HG03565 (cell line): Measurements from ENCODE around the gene CASS4.

ENCODE experiments used
- ATAC-seq: cut with Tn5 transposase; IDR thresholded peaks from one replicate; pipeline ENCODE4 v1.9.1; 2021; ENCODE audit warnings: mild to moderate bottlenecking, moderate library complexity; ENCODE audit not compliant: unreplicated experiment

CASS4 gene

DNA sequence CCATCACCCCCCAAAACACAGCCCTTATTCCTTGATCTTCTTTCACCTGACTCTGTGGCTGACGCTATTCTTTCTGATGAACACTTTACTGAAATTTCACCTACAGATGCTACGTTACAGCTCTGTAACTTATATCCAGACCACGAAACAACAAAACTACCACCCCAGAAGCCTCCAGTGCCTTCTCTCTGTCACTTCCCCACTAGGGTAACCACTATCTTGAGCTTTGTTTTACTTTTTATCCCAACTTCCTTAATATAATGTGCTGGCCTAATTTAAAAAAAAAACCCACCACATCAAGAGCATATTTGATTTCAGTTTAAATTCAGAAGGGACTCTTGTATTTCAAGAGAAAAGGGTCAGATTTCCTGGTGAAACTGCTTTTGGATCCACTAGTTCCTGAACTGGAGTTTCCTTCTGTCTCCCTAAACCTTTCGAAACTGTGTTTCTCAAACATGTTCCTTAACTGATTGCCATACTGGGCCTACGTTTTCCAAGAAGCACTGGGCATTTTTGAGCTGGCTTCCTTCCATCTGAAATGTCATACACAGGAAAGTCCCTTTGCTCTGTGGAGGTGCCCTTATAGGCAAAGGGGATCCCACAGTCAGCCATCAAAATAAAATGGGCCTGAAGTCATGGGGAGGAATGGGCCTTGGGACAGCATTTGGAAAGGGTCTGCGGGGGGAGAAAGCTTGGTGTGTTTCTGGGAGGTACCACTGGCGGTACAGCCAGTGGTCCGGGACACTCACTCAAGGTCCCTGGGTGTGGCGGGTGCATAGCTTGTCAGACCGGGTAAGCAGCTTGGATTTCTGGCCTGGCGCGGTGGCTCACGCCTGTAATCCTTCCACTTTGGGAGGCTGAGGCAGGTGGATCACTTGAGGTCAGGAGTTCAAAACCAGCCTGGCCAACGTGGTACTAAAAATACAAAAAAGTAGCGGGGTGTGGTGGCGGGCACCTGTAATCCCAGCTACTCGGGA lies 30.6 kb downstream of the CASS4 start:
- ATAC-seq, result no peak

DNA sequence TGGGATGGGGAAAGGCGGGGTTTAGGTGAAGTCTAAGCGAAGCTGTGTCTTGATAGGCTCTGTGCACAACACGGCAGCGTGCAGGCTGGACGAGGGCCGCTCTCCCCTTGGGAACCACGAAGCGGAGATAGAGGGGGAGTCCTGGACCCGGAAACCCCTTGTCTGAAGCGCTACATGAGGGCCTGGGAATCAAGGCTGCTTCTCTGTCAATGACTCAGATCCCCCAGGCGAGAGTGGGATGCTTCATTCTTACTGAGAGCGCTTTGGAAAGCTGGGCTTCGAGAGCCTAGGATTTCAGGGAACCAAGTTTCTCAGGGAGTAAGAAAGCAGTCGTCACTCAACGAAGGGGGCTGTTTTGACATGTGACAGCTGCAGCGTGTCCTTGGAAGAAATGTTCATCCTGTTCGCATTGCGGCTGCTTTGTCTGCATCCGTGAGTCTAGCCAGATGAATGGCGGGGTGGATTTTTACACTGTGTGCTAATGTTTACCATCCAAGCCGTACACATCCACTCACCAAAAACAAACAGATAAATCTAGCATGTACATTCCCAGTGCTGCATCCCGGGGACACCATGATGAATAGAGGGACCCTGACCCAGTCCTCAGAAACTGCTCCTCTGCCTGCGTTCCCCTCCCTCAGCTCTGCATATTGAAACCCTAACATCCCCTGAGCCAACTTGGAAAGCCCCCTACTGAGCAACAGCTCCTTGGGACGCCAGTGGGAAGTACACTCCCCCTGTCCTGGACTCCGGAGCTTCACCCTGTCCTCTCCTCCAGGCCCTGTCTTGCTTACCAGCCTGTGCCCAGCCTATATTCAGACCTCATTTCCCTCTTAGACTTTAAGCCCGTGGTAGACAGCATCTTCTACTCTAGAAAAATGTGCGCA lies 31.8 kb downstream of the CASS4 start:
- ATAC-seq, result no peak

DNA sequence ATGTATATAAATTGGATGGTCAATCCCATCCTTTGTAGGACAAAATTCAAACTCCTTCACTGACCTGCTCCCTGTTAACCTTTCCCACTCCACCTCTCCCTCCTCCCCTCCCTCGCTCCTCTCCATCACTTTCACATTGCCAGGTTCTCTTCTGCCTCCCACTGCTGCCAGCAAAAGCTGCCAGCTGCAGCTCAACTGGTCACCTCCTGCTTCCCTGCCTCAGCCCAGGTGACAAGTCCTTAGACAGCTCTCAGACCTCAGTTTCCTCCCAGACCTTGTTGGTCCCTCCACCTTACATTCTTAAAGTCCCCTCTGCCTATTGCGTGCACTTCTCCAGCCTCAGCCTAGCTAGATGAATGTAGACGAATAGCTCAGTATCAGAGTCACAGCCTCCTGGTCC lies 33.1 kb downstream of the CASS4 start:
- ATAC-seq, result no peak

DNA sequence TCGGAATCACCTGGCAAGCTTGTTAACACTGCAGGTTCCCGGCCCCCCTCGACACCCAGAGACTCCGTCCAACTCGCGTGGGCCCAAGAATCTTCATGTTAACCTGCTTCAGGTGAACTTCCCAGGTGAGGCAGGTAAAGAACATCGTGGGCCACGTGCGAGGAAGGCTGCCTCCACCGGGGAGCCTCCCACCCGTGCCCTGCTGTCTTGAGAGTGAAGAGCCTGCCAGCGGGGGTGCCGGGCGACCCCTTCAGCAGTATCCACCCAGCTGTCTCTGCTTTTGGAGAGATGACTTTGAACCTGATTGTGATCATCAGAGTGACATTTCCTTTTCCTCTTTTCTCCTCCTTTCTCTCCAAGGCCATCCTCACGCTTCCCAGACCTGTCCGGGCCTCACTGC lies 33.5 kb downstream of the CASS4 start:
- ATAC-seq, result no peak

DNA sequence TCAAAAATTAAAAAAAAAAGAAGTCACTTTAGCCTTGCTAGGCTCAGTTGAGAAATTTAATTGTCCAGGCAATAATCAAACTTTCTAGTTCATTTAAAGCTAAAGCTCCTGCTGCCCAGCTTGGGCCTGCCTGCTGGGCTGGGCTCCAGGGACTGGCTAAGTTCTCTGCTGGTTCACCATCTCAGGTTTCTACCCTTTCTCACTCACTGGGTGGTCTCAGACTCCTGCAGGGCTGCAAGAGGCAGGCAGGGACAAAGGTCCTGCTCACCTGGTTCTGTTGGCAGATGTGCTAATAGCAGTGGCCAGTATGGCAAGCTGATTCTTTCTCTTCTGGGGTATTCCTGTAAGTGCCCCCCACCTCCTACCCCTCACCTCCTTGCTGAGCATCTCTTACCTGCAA lies 35.2 kb downstream of the CASS4 start:
- ATAC-seq, result no peak

DNA sequence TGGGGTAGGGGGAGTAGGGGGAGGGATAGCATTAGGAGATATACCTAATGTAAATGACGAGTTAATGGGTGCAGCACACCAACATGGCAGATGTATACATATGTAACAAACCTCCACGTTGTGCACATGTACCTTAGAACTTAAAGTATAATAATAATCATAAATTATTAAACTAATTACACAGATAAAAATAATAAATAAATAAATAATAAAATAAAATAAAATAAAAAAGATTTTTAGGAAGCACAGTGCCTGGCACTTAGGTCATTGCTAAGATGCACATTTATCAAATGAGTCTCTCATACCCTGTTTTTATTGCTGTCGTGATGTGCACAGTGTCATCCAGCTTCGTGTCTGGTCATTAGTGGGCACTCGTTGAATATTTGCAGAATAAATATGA lies 37.4 kb downstream of the CASS4 start:
- ATAC-seq, result no peak

DNA sequence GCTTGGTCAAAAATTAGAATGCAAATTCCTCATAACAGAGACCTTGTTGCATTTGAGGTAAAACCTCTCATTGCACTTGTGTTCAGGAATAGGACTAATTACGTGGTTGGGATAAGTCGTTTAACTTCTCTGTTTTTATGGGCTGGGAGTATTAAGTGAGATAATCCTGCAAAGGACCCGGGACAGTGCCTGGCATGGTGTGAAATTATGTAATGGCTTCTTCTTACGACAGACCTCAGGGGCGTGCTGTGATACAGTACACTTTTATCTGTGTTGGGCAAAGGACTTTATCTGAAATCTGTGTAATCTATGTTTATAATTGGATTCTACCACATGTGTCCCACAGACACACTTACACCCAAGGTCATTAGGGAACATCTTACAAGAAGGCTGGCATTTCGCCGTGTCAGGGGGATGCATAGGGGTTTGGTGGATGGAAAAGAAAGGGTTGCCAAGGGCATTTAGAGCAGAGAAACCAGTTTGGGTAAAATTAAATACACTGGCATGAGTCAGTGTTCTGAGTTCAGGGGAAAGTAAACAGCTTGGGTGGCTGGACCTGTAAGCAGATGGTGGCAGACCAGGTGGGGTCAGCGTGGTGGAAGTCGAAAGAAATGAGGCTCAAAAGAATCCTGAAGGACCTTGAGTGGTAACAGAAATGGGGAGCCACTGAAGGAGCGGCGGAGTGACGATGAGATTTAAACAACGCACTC lies 39.2 kb downstream of the CASS4 start:
- no peak for ATAC-seq

DNA sequence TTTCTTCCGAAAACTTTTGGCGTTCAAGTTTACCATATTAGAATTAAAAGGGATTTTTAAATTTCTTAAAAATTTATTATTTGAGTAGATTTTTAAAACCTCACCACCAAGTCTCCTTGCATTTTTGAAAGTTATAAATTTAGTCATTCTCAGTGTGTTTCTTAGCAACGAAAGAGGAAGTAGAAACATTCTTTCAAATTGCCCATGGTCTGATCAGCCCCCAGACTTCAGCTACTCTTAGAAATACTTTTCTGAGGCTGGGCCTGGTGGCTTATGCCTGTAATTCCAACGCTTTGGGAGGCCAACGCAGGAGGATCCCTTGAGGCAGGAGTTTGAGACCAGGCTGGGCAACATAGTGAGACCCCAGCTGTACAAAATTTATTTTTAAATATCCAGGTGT lies 41.3 kb downstream of the CASS4 start:
- ATAC-seq, result peak; percentile 64

DNA sequence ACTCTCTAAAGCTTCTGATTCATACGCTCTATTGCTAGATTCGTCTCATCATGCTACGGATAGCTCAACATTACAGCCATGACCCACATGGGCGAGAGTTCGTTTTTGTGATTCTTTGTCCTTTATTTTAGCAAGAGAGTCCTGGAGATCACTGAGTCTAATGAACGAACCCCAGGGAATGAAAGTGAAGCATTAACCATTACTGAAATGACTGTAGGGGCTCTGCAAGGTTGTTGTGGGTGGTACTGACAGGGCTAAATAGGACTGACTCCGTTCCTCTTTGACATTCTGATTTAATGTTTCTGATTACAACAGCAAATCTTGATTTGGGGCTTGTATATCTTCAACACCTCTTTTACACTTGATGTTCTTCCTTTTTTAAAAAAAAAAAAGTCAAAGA lies 42.7 kb downstream of the CASS4 start:
- ATAC-seq, result peak; percentile 77

DNA sequence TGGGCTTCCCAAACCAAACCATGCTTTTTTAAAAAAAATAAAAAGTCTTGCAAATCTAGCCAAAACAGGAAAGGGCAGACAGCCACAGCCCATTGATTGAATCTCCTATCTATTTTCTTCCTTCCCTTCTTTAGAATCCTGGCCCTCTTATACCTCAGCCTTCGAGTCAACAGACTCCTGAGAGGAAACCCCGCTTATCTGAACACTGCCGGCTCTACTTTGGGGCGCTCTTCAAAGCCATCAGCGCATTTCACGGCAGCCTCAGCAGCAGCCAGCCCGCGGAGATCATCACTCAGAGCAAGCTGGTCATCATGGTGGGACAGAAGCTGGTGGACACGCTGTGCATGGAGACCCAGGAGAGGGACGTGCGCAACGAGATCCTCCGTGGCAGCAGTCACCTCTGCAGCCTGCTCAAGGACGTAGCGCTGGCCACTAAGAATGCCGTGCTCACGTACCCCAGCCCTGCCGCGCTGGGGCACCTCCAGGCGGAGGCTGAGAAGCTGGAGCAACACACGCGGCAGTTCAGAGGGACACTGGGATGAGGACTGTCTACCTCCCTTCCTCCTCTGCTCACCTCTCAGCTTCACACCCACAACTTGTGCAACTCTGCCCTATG lies 46.3 kb downstream of the CASS4 start:
- ATAC-seq, result no peak

DNA sequence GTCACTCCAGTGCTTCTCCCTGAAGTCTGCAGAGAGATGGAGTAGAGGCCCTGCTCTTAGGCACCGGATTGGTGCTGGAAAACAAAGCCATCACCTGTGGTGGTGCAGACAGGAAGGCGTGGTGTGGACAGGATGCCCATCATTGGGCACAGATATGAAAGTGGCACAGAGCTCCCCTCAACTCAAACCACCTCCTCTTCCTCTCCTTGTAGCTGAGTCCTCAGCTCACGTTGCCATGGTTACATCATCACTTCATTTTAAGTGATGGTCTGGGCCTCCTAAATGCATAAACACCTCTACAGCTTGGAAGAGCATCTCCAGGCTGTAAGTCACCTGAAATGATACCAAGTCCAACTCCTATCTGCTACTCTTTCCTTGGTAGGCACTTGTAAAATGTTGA lies 48.4 kb downstream of the CASS4 start:
- no peak for ATAC-seq

DNA sequence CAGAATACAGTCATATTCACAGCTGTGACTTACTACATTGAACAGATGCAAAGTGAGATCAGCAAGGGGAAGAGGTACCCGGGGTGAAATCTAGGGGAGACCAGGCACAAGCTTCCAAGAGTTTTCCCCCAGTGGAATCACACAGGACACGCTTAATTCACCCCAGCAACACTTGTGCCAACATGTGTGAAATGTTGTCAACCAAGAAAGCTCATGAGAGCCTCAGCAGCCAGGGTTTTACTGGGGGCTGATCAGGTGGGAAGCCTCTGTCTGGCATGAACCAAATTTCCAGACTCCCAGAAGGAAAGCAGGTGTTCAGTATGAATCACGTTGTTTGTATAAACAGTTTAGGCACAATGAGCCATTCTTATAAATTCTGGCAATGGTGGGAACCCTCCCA lies 49.5 kb downstream of the CASS4 start:
- no peak for ATAC-seq

DNA sequence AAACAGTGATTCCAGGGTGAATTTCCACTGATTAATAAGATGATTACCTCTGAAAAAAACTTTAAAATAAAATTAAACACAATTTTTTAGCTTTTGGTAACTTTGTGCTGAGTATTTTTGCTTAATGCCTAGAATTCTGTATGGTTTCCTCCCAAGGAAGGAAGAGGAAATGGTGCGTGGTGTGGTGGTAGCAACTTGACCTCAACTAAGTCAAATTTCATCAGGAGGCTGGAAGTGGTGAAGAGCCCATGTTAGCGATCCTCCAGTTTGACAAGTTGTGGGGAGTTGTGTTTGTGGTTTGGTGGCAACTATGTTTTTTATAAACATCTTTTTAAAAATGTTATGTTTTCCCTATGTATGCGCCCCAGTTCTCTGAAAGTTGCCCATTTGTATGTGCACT lies 51.4 kb downstream of the CASS4 start:
- ATAC-seq, result no peak

DNA sequence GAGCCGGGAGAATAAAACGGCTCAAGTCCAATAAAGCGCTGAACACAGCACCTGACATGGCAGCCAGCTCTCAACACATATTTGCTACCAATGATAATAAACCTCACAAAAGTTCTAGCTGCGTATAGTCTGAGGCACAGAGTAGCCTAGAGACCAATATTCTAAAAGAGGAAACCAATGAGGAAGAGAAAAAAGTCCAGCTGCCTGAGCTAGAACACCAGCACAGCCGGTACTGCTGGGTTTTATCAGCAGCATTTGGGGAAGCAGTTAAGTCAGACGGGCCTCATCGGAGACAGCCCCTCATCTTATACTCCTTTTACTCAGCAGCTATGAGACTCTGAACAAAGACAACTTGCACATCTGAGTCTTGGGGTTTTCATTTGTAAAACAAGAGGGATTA lies 53.9 kb downstream of the CASS4 start:
- no peak for ATAC-seq

DNA sequence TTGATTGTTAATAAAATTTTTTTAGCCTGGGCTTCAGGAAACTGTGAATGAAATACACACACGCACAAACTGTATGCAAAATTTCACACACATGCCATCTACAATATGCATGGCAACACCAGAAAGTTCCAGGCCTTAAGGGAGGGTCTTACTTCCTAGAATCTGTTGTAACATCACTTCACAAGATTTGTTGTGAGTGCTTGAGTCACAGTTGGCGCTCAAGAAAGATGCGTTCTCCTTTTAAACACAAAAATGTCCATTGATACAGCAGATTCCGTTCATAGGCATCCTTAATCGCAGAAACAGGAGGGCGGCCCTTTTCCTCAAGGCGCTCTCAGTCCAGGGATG lies 55.9 kb downstream of the CASS4 start:
- no peak for ATAC-seq

DNA sequence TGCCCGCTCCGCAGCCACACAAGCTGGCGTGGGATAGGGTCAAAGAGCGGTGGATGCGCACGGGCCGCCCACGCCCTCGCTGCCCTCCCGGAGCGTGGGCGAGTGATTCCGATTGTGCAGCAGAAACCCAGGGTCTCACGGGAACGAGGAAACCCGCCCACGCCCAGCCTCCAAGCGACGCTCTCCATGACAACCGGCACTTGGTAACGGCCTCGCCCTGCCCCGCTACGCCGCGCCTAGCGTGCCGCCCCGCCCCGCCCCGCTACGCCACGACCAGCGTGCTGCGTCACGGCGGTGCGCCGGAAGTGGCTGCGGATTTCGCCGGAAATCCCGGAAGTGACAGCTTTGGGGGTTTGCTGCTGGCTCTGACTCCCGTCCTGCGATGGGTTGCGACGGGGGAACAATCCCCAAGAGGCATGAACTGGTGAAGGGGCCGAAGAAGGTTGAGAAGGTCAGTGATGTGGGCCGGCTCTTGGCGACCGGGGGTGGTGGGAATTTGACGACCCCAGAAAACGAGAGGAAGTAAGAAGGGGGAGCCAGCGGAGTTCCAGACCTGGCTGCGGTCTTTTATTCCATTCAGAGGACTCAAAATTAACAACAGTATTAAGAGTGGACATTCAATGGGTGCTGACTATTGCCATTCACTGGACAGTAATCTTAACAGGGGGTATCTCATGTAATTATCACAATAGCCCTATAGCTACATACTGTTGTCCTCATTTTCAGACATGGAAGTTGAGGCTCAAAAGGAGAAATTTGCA lies 56.4 kb downstream of the CASS4 start, which contains the start of gene RTF2:
Gene RTF2 (plus strand): TSS at position 312 of the 761 bp plus-strand sequence. CDS start 71 bp downstream, at position 383.
- ATAC-seq, result peak; percentile 93

DNA sequence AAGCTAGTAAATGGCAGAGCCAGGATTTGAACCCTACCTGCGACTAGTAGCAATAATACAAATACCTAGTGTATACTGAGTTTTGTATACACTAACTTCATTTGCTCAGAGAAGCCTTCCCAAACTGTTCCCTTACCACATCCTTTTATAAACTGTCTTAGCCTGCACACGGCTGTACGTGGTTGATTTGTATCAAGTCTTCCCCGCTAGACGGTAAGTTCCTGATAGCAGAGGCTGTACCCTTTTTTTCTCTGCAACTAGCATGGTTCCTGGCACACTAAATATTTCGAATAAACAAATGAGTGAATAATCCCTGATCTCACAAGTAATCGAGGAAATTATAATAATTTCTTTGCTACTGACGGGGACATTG lies 57.0 kb downstream of the CASS4 start:
- no peak for ATAC-seq

DNA sequence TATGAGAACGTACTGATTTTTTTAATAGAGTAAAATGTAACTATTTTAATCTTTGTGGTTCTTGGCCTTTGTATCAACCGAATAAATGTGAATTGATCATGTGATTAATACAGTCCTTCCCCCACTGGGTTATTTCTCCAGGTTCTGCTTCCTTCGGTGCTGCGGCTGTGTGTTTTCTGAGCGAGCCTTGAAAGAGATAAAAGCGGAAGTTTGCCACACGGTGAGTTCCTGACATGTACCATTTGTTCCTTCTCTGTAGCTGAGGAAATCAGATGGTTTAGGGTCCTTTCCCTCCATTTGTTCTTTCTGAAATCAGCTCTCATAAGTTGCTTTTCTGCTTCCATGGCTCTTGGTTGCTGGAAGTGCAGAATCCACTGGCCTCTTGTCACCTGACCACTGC lies 71.9 kb downstream of the CASS4 start:
- no peak for ATAC-seq

DNA sequence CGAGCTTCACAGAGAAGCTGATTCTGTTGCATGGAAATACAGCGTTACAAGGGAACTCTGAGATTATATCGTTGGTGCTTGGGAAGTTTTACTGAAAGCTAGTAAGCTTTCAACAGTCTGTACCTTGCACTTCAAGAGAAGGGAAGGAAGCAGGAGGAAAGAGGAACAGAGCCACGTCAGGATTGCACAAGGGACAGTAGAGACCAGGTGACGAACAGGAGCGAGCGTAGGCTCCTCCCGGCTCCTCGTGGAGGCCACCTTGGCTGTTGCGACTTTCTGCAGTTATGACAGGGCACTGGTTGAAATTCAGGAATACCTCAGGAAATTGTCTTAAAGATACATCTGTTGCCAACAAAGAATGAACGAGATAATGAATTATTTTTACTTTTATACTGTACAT lies 75.2 kb downstream of the CASS4 start:
- ATAC-seq, result no peak

DNA sequence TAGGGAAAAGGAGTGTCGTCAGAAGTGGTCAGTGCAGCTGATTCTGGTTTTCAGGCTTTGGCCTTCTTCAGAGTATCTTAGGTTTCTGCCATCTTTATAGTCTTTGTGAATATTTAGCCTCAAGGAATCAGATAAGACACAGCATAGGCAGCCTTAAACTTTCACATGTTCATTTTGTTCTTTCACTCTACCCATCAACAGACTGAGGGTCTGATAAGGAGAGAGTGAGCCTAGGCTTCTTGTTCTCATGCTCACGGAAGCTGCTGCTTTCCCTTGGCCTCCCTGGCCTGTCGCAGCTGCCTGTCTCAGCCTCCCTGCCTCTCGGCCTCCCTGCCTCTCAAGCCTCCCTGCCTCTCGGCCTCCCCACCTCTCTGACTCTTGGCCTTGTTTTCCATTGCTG lies 76.5 kb downstream of the CASS4 start:
- ATAC-seq, result no peak
